ENCODE results near the gene DMRT2. TPM values are rescaled to one million over a fixed set of nuclear protein-coding genes. Genes with fewer than 3 reads are reported as not detected.

DMRT2 gene
- total and polyA plus RNA-seq, 2 of the 13 experiments (the other 11 are each of a cell fraction or from before 2014, with no cell fraction given), result not detected

- TF ChIP-seq ZNF615 (CRISPR knock-in tag; IDR thresholded peaks at IDR 0.05; ENCODE audit: borderline replicate concordance) (no peak), ZNF75D (CRISPR knock-in tag; IDR thresholded peaks at IDR 0.05; ENCODE audit: borderline replicate concordance) (no peak), ZNF563 (CRISPR knock-in tag; IDR thresholded peaks at IDR 0.05) (no peak), ZNF607 (CRISPR knock-in tag; IDR thresholded peaks at IDR 0.05; ENCODE audit: borderline replicate concordance) (no peak), ZBTB1 (CRISPR knock-in tag; IDR thresholded peaks at IDR 0.05; ENCODE audit: borderline replicate concordance) (no peak), ZNF788 (CRISPR knock-in tag; IDR thresholded peaks at IDR 0.05; ENCODE audit: borderline replicate concordance) (no peak), ZNF768 (CRISPR knock-in tag; IDR thresholded peaks at IDR 0.05) (no peak), DR1 (CRISPR knock-in tag; IDR thresholded peaks at IDR 0.05) (no peak)
- TF ChIP-seq, protein P1, sequence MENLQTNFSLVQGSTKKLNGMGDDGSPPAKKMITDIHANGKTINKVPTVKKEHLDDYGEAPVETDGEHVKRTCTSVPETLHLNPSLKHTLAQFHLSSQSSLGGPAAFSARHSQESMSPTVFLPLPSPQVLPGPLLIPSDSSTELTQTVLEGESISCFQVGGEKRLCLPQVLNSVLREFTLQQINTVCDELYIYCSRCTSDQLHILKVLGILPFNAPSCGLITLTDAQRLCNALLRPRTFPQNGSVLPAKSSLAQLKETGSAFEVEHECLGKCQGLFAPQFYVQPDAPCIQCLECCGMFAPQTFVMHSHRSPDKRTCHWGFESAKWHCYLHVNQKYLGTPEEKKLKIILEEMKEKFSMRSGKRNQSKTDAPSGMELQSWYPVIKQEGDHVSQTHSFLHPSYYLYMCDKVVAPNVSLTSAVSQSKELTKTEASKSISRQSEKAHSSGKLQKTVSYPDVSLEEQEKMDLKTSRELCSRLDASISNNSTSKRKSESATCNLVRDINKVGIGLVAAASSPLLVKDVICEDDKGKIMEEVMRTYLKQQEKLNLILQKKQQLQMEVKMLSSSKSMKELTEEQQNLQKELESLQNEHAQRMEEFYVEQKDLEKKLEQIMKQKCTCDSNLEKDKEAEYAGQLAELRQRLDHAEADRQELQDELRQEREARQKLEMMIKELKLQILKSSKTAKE (CRISPR knock-in tag; IDR thresholded peaks at IDR 0.05; ENCODE audit: borderline replicate concordance), result no peak
- Histone ChIP-seq H3K79me2 (ENCODE audit: insufficient read depth, low read length) (no peaks in the 10 kb centered on the region), H3K36me3 (replicated peaks in 1 of 2; ENCODE audit: control insufficient read depth in 1 of 2, insufficient read depth in 2 of 2, low read length in 2 of 2) (no peaks in the 10 kb centered on the region), H3K9ac (ENCODE audit: insufficient read depth, low read depth, low read length) (no peak overlapping the region), H3K4me1 (ENCODE audit: insufficient read depth, low read length) (no peaks in the 10 kb centered on the region), H3K9me3 (ENCODE audit: low read length) (no peaks in the 10 kb centered on the region), H3K4me2 (ENCODE audit: low read depth, low read length) (no peak overlapping the region), H3K27me3 (ENCODE audit: control insufficient read depth in 1 of 2, insufficient read depth in 2 of 2, low read length in 2 of 2) (no peaks in the 10 kb centered on the region), H3K27ac (ENCODE audit: extremely low read length, insufficient read depth, low read length) (no peak overlapping the region), H3K4me3 (replicated peaks in 1 of 3; ENCODE audit: insufficient read depth in 1 of 3, low read depth in 2 of 3, low read length in 3 of 3) (no peak overlapping the region), H2AFZ (ENCODE audit: low read length) (no peak overlapping the region), H4K20me1 (ENCODE audit: insufficient read depth, low read length) (no peaks in the 10 kb centered on the region)
- 76% methylated on average over 29 of the region's 45 CpGs for WGBS (ENCODE audit: low lambda C conversion rate)
- in situ Hi-C loops (cut with HindIII; ENCODE audit: extremely low pct_ligation_motif_present, low pct_unique_long_range_greater_than_20kb), result no loop called here
- CTCF ChIA-PET (ENCODE audit: low intra/inter-chr PET ratio, low total read pairs), result no interaction called here
- intact Hi-C loops (cut with micrococcal nuclease; ENCODE audit: unreplicated experiment), result no loop called here
- no peak for FAIRE-seq
- POLR2A ChIA-PET, result no interaction called here
- no peak for DNase-seq (ENCODE audit: low spot score)
- no TSS peak for BruUV-seq (replicated peaks)
- no peak for ATAC-seq
These were observed 7.7 kb upstream of the DMRT2 start for GRCh38 chr9:1042466-1042865.

Measured in HepG2 (cell line).